GM19099 (cell line): ENCODE results near the gene FGF8.

Source experiments
- POLR2A ChIP-seq: IDR thresholded peaks from 3 replicates; pipeline ENCODE4 v1.6.1; 2011; ENCODE audit warnings: low read depth; ENCODE audit not compliant: insufficient read length; ENCODE audit errors: extremely low read depth

The FGF8 gene

DNA sequence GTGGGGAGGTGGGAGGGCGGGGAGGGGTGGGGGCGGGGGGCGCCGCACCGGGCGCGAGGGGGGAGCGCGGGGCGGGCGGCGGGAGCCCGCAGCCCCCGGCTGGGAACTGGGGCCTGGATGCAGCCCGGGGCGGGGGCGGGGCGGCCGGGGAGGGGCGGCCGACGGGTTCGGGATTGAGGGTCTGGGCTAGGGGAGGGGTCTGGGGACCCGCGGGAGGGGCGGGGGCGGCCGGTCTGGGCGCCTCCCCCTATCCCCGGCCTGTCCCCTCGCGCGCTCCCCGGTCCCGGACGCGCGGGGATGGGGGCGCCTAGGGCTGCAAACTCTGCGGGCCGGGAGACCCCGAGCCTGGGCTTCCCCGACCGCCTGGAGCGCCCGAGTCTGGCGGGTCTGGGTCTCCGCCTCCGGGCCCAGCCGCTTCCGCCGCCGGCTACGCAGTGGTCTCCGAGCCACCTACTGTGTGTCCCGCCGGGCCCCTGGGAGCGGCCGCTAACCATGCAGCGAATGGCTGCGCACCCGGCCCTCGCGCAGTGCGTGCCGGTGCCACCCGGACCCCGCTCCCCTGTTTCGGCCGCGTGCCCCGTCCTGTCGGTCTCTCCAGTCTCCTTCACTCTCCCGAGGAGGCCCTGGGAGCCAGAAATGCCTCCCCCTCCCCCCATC lies 375 bp upstream of the FGF8 start:
- no peak for TF ChIP-seq POLR2A

GRCh38 chr10:101774589-101775272 lies 1.2 kb downstream of the FGF8 start:
- TF ChIP-seq POLR2A = no peak

DNA sequence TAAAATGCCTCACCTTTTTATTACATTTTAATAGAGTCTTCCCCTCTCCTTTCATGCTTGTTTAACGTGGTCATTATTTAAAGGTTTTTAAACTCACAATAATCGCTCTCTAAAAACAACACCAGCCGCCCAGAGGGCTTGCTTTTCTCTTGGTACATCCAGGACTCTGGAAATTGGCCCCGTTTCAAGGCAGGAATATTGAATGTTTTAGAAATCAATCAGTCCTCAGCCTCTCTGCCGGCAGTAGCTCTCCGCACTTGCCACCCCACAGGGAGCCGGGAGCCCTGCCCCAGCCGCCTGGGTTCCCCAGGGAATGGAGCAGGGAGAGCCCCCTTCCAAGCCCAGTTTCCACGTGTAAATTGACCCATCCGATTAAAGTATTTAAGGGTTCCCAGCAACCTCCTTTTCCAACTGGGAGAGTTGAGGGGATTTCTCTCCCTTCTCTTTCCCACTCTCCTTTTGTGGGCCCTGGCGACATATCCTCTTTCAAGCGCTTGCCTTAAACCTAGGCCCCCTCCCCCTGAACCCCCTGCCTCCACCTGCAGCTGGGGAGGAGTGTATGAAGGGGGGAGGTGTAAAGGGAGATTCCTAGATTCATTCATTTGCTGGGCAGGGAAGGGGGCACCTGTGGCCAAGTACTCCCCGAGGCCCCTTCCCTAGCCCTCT lies 1.9 kb downstream of the FGF8 start:
- no peak for TF ChIP-seq POLR2A

DNA sequence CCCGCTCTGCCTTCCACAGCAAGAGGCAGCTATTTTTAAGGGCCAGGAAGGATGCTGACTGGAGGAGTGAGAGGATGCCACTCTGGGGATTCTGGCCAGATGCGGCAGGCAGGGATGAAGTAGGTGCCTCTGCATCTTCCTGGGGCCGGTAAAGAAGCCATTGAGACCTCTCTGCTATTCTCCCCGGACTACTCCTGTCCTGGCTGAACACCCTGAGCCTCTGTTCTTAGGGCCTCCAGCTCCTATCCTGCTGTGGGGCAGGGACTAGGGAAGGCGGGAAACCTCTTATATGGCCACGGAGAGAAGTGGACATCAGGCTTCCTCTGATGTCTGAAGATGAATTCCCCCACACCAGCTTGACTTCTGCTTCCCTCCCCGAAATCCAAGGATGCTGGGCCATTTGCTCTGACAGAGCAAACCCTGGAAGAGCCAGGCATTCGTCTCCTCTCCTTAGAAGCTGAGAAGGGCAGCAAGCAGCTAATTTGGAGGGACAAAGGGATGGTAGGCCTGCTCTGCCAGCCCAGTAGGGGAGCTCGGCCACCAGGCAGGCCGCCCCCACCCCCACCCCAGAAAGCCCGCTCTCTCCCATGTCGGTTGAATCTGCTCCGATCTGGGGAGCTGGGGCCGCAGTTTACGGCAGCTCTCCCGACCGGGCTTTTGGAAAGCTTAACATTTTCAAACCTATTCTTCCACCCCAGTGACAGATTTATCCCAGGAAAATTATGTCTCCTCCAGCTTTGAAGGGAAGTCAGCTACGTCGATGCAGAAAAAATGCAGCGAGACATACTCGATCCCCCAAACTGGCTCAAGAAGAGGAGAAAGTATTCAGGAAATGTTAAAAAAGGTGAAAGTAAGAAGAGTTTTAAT lies 2.8 kb downstream of the FGF8 start:
- TF ChIP-seq POLR2A = no peak

GRCh38 chr10:101772017-101772894 lies 3.7 kb downstream of the FGF8 start:
- TF ChIP-seq POLR2A = no peak

- no peak for TF ChIP-seq POLR2A
These were observed 4.5 kb downstream of the FGF8 start for GRCh38 chr10:101771380-101771779.

GRCh38 chr10:101770331-101771215 lies 5.3 kb downstream of the FGF8 start:
- TF ChIP-seq POLR2A = no peak

GRCh38 chr10:101769541-101770180 lies 6.3 kb downstream of the FGF8 start:
- no peak for TF ChIP-seq POLR2A

DNA sequence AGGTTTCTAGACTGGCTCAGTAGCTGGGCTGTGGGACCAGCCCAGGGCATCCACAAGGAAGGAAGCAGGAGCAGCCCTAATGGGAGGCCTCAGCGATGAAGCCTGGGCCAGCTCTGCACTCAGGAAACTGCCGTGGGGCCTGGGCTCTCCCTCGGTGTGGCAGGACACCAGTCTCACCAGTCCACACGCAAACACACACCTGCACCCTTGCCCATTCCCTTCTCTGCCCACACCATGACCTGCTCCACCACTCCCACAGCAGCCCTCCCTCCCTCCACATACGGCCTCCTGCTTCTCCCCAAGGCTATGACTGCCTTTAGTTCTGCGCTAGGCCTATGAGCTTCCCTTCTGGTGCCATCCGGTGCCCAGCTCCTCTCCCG lies 7.1 kb downstream of the FGF8 start:
- TF ChIP-seq POLR2A = no peak

DNA sequence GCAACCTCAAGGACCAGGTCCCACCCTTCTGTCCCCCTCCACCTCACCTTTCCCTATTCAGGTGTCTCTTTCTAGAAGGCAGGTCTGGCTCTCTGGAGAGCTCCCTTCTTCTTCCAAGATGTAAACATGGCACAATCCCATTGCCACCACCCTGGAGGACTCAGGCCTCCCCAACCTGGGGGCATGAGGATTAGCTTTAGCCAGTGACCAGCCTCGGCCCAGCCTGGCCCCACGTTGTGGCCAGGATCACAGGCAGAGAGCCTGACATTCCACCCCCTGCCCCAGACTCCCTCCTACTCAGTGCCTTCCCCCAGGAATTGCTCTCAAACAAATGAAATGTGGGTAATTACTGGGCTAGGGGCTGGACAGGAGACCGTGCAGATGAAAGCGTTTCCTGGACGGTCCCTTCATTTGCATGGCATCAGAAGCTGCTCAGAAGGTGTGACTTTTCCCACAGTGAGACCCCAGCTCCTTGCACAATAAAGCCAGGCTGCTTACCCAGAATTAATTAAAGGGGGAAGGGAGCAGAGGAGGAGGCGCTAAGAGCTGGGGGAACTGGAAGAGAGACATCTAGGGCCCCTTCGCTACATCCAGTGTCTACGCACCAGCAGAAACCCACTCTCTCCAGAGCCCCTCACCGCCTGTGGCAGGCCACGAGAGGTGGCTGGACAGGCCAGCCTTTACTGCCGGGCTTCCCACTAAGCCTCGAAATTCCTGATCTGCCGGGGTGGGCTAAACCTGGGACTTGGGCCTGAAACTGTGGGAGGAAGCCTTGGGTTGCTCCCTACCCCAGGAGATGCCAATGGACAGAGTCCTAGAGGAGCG lies 7.7 kb downstream of the FGF8 start:
- TF ChIP-seq POLR2A = no peak

GRCh38 chr10:101767600-101767945 lies 8.3 kb downstream of the FGF8 start:
- no peak for TF ChIP-seq POLR2A

DNA sequence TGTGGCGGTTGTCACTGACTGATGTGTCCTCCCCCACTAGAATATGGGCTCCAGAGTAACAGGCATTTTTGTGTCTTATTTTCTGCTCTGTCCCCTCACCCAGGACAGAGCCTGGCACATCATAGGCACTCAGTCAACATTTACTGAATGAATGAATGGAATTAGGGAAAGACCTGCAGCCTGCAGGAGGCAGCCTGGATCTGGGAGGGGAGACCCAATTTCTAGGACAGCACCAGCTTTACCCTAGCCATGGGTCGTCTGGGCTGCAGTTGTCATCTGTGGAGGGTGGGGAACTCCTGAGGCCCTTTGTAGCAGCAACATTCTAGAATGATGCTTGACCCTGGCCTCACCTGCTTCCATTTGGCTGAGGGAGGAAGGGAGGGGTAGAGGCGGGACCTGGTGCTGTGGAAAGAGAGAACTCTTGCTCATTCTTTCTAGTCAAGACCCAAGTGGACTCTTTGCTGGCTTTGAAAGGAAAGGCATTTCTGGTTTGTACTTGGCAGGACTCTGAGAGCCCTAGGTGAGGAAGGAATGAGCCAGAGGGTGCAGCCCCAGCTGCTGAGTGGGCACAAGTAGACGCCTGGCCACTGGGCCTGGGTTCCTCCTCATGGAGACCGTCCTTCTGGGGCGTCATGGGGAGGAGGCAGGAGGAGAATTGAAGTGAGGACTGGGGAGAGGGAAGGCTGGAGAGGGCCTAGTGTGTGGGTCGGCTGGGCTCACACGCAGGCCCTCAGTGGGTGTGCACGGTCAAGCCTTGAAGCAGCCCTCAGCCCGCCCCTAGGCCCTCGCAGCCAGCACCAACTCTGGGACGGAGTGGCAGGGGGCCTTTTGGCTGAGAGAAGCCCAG lies 8.9 kb downstream of the FGF8 start:
- no peak for TF ChIP-seq POLR2A

DNA sequence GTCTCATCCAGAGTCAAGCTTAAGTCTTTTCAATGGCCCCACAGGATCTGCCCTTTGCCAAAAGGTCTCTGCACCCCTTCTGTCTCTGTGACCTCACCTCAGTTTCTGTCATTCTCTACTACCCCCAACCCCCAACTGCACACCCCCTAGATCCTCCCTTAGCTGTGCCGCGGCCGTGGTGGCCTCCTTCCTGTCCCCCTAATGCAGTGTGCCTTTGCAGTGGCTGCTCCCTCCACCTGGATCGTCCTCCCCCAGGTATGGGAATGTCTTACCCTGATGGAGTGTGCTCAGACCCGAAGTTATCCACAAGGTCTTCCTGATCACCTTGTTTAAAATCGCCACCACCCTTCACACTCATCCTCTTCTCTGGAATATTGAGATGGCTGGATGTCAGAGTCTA lies 9.6 kb downstream of the FGF8 start:
- TF ChIP-seq POLR2A = no peak
